Stimulated activated CD4-positive, alpha-beta T cell treated with anti-CD3 and anti-CD28 coated beads, Interleukin-4, amount 100 ng/mL, for 24 hours (primary cell): ENCODE data around the gene NAA60.
"Not testable (repeated sequence)": the region's sequence is repeated elsewhere in the genome, so short reads cannot be mapped to it uniquely, and the experiment has no call there.

Experiments used
- DNase-seq: peaks from one replicate; pipeline ENCODE4 v3.0.0-alpha.2; 2020

NAA60 gene

GRCh38 chr16:3465301-3465700 is 21.8 kb downstream of the NAA60 start:
- DNase-seq, result no peak

DNA sequence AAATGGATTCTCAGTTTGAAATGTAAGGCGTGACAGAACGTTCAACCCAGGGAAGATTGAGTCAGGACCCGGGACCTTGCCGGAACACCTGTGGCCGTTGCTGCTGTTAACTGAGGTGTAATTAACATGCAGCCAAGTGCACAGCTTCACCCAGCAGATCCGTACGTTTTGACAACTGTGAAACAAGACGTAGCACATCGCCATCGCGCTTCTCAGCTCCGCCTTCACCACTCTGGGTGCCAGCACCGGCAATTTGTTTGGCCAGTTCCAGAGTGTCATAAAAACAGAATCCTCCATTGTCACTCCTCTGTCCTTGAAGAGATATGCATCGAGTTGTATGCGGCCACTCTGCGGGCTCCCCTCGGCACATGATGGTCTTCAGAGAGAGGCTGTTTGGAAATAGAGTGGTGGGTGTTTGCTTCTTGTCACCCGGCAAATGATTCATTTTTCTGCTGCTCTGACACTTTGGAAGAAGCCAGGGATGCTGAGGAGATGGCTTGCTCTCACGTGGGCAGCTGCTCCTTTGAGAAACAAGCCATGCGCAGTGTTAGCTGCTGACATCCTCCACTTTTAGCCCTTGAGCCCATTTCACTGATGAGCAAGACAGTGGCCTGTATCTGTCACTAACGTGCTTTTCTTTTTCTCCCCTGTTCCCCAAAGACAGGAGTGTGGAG is 22.6 kb downstream of the NAA60 start:
- no peak for DNase-seq

DNA sequence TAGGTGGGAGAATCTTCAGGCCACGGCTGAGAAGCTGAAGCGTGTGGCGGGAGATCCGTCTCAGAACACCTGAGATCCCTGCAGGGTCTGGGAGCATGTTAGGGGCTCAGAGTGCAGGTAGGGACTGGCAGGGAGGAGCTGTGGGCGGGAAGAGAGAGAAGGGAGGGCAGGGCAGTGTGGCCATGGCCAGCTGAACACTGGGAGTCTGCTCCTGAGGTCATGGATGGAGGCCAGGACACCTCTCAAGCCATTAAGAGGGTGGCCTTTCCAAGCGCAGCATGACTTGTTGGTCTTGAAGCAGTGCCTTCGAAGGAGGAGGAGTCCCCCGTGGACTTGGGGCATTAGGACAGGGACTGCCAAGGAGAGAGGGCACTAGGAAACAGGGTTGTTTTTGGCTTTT is 23.7 kb downstream of the NAA60 start:
- DNase-seq, result no peak

DNA sequence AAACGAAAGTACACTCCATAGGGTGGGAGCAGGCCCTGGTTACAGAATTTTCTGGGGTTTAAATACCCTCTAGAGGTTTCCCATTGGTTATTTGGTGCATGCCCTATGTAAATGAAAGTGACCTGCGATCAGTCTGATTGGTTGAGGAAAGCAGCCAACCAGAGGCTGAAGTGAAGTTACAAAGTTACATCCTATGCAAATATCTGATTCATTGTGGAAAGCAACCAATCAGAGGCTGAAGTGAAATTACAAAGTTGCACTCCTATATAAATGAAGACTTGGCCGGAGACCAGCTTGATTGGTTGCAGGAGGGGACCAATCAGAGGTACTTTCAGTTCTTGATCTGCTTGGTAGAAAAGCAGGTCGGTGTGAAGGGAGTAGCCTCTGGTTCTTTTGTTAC is 24.4 kb downstream of the NAA60 start:
- no peak for DNase-seq

GRCh38 chr16:3468501-3468900 is 25.0 kb downstream of the NAA60 start:
- no peak for DNase-seq

DNA sequence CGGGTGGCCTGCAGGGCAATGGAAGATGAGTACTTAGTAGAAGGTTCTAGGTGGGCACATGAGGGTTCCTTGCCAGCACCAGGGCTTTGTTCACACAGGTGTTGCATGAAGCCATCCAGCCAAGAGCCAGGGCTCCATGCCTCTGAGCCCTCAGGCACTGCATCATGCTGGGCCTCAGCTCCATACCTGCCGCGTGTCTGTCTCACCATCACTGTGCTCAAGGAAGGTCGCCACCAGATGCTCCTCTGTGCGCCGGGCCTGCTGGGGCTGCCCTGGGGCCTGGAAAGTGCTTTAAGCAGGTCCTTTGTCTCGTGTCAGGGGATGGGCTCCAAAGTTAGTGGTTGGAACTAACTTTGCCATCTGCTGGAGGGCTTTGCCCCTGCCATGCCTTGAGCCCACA is 26.3 kb downstream of the NAA60 start:
- no peak for DNase-seq

DNA sequence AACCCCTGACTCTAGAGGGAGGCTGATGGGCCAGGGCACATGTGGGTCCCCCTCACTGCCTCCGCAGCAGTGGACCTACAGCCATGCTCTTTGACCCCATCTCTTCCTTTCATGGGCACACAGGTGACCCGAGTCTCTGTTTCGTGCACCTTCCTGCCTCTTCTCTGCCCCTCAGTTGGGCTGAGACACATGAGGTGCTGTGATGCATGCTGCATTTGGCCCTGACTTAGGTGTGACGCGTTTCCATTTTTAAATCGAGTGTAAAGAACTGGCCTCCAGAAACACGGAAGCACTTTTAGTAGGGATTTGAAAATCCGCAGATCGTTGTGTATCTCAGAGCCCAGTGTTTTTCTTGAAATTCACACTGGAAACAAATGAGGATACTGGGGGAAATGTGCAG is 27.2 kb downstream of the NAA60 start:
- DNase-seq, result no peak

- DNase-seq, result no peak
Observed at GRCh38 chr16:3471518-3472176, 28.2 kb downstream of the NAA60 start.

- no peak for DNase-seq
Observed at GRCh38 chr16:3472878-3473595, 29.6 kb downstream of the NAA60 start.

GRCh38 chr16:3473596-3473943 is 30.1 kb downstream of the NAA60 start:
- not testable (repeated sequence) for DNase-seq

DNA sequence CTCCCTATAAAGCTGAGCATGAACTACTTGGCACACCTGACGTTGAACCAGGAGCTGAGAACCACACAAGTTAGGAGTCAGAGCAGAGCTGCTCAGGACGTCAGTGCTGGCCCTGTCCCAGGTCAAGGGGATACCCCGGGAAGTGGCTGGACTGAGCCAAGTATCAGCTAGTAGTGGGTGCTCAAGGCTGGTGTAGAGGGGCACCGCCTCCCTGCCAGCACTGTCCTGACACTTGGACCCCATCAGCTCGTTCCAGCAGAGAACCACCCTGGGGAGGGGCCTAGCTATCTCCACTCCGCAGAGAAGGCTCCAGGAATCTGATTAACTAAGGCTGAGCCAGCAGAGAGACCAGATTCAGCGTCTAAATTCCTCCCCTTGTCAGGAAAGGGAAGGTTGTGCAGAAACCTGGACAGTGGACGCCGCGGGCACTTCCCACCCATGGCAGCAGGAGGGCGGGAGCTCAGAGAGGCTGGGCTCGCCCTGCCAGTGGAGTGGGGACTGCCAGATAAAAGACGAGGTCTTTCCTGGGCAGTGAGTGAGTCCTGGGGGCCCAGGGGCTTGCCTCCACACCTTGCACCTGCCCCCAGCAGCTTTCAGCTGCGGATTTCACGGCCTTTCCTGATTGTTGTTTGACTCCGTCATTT is 30.8 kb downstream of the NAA60 start:
- no peak for DNase-seq

DNA sequence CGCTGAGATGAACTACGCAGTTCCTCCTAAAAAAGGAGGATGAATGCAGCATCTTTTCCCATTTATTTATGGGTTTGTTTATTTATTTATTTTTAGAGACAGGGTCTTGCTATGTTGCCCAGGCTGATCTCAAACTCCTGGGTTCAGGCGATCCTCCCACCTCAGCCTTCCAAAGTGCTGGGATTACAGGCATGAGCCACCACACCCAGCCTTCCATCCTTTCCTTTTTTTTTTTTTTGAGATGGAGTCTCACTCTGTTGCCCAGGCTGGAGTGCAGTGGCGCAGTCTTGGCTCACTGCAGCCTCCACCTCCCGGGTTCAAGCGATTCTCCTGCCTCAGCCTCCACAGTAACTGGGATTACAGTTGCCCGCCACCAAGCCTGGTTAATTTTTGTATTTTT is 31.4 kb downstream of the NAA60 start:
- DNase-seq, result not testable (repeated sequence)

DNA sequence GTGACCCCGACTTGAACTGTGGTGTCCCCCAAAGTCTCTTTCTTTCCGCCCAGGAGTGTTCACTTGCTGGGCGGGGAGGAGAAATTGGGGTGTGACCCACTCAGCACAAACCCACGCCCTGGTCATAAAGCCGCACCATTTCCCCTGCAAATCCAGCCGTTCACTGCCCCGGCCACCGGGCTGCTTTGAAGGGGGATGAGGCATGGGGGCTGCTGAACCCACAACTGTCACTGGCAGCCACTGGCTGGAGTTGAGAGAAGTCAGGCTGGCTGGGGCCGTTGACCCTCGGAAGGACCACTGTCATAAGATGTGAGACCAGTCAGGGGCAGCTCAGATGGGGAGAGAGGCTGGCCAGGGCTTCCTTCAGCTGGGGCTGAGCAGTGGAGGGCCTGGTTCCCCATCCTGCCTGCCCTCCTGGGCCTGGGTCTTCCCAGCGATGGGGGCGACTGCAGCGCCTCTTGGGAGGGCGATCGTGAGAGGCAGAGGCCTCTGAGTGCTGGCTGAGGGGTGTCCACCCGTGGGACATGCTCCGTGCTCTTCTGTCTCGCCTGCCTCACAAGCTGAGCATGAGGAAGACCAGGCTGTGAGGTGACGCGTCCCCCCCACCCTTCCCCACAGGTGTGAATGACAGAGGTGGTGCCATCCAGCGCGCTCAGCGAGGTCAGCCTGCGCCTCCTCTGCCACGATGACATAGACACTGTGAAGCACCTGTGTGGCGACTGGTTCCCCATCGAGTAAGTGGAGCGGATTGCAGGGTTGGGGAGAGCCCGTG is 32.3 kb downstream of the NAA60 start:
- no peak for DNase-seq

- no peak for DNase-seq
Observed at GRCh38 chr16:3476409-3476808, 32.9 kb downstream of the NAA60 start.

GRCh38 chr16:3478242-3478925 is 34.9 kb downstream of the NAA60 start:
- no peak for DNase-seq

DNA sequence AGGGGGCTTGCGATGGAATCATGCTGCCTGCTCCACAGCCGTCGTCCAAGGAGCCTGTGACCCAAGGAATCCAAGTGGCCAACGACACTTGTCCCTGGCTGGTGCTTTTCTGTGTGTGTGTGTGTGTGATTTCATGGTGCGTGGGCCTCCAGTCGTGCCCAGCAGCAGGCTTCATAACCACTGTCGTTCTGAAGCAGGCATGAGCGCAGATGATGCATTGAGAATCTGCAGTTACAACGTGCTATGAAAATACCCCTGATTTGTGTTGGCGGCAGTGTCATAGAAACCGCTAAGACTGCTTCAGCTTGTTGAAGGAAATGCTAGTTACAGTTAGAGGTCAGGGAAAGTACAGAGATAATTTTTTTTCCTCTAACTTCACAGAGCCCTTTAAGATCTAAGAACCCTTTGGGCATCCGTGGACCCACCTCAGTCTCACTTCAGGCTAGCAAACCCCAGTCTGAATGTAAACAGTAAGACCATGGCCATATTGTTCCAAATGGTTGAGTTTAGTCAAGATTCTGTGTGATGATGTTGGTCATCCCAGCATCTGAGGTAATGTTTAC is 36.3 kb downstream of the NAA60 start:
- no peak for DNase-seq

- no peak for DNase-seq
Observed at GRCh38 chr16:3480901-3481695, 37.6 kb downstream of the NAA60 start.

GRCh38 chr16:3481696-3482658 is 38.5 kb downstream of the NAA60 start:
- DNase-seq, result no peak

DNA sequence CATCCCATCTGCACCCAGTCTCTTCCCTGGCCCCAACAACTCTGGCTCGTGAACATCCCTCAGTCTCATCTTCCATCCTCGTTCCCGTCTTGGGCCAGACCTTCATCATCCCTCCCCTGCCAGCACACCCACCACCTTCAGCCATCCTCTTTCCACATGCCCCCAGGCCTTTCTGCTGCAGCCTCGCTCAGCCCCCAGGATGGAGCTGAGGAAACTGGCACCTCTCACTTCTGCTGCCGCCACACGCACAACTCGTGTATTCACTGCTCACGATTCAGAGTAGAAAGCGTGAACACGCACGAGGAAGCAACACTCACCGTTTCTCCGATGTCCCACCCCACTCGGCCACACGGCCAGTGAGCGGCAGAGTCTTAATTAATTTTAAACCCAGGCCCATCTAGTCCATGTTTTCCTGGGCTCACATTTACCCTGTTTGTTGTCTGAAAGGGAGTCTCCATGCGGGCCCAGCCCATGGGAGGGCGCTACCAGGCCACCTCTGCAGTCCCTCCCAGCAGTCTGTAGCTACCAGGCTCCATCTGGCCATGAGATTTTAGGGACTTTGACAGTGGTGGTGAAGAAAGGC is 39.3 kb downstream of the NAA60 start:
- DNase-seq, result no peak
